H9 (cell line): ENCODE results near the gene DERL2. TPM values are rescaled to one million over a fixed set of nuclear protein-coding genes. Genes with fewer than 3 reads are reported as not detected.
A peak's percentile ranks its signal among the peaks of the same experiment; 100 is the strongest.

Experiments
- DNase-seq: peaks from one replicate; pipeline ENCODE4 v3.0.0-alpha.2; 2017
- H2AFZ ChIP-seq: one replicate; pipeline ENCODE4 v1.6.1; 2013; ENCODE audit warnings: mild to moderate bottlenecking, low read length, control low read depth, moderate library complexity
- H2AK5ac ChIP-seq: 2 replicates; pipeline ENCODE4 v1.6.1; 2013; ENCODE audit warnings: low read length, control low read depth, mixed read lengths; ENCODE audit not compliant: insufficient read length
- H2BK120ac ChIP-seq: one replicate; pipeline ENCODE4 v1.6.1; 2013; ENCODE audit warnings: low read depth, mild to moderate bottlenecking, low read length, control low read depth, inconsistent platforms; ENCODE audit not compliant: poor library complexity, severe bottlenecking
- H2BK12ac ChIP-seq: 2 replicates; pipeline ENCODE4 v1.6.1; 2013; ENCODE audit warnings: low read length, control low read depth, mixed read lengths, low read depth; ENCODE audit not compliant: insufficient read length
- H2BK15ac ChIP-seq: 2 replicates; pipeline ENCODE4 v1.6.1; 2013; ENCODE audit warnings: low read depth, low read length, control low read depth
- H2BK20ac ChIP-seq: one replicate; pipeline ENCODE4 v1.6.1; 2013; ENCODE audit warnings: low read depth, mild to moderate bottlenecking, low read length, control low read depth, inconsistent platforms; ENCODE audit not compliant: poor library complexity, severe bottlenecking
- H2BK5ac ChIP-seq: 2 replicates; pipeline ENCODE4 v1.6.1; 2013; ENCODE audit warnings: low read length, control low read depth, mixed read lengths; ENCODE audit not compliant: insufficient read length
- H3K14ac ChIP-seq: 2 replicates; pipeline ENCODE4 v1.6.1; 2013; ENCODE audit warnings: low read length, control low read depth; ENCODE audit not compliant: insufficient read depth
- H3K18ac ChIP-seq: 2 replicates; pipeline ENCODE4 v1.6.1; 2013; ENCODE audit warnings: low read depth, mild to moderate bottlenecking, mixed read lengths, low read length, control low read depth; ENCODE audit not compliant: insufficient read length
- H3K23ac ChIP-seq: 2 replicates; pipeline ENCODE4 v1.6.1; 2013; ENCODE audit warnings: low read length, control low read depth, mixed read lengths, low read depth; ENCODE audit not compliant: insufficient read length
- H3K23me2 ChIP-seq: 2 replicates; pipeline ENCODE4 v1.6.1; 2013; ENCODE audit warnings: low read depth, mild to moderate bottlenecking, mixed read lengths, low read length, control low read depth; ENCODE audit not compliant: insufficient read length, poor library complexity, severe bottlenecking
- H3K27ac ChIP-seq: 2 replicates; pipeline ENCODE4 v1.5.1; 2013; ENCODE audit warnings: low read length, control low read depth, mixed read lengths, low read depth; ENCODE audit not compliant: insufficient read length
- H3K27me3 ChIP-seq: 2 replicates; pipeline ENCODE4 v1.6.1; 2013; ENCODE audit warnings: low read length, control low read depth, inconsistent platforms; ENCODE audit not compliant: insufficient read depth
- H3K4ac ChIP-seq: 2 replicates; pipeline ENCODE4 v1.6.1; 2013; ENCODE audit warnings: low read depth, mild to moderate bottlenecking, control low read depth, inconsistent platforms, low read length, moderate library complexity
- H3K4me1 ChIP-seq: 2 replicates; pipeline ENCODE4 v1.6.1; 2013; ENCODE audit warnings: low read length, control low read depth, inconsistent platforms; ENCODE audit not compliant: insufficient read depth
- H3K4me2 ChIP-seq: 2 replicates; pipeline ENCODE4 v1.6.1; 2013; ENCODE audit warnings: low read length, control low read depth, mixed read lengths; ENCODE audit not compliant: insufficient read length, insufficient read depth
- H3K56ac ChIP-seq: 2 replicates; pipeline ENCODE4 v1.6.1; 2013; ENCODE audit warnings: low read depth, mild to moderate bottlenecking, mixed read lengths, low read length, control low read depth; ENCODE audit not compliant: insufficient read length
- H3K79me1 ChIP-seq: 2 replicates; pipeline ENCODE4 v1.6.1; 2013; ENCODE audit warnings: low read depth, mild to moderate bottlenecking, moderate library complexity, low read length, control low read depth, inconsistent platforms; ENCODE audit not compliant: insufficient read depth, poor library complexity, severe bottlenecking
- H3K79me2 ChIP-seq: 2 replicates; pipeline ENCODE4 v1.6.1; 2013; ENCODE audit warnings: low read length, control low read depth, inconsistent platforms; ENCODE audit not compliant: insufficient read depth
- H3K9ac ChIP-seq: 2 replicates; pipeline ENCODE4 v1.6.1; 2013; ENCODE audit warnings: low read length, control low read depth, mixed read lengths; ENCODE audit not compliant: insufficient read length; ENCODE audit errors: extremely low read depth
- H3K9me3 ChIP-seq: one replicate; pipeline ENCODE4 v1.6.1; 2013; ENCODE audit warnings: low read depth, low read length, inconsistent platforms; ENCODE audit not compliant: control insufficient read depth
- H3T11ph ChIP-seq: one replicate; pipeline ENCODE4 v1.6.1; 2013; ENCODE audit warnings: mild to moderate bottlenecking, low read length, control low read depth, inconsistent platforms
- H4K20me1 ChIP-seq: one replicate; pipeline ENCODE4 v1.6.1; 2013; ENCODE audit not compliant: control insufficient read depth, insufficient read length, insufficient read depth
- H4K5ac ChIP-seq: 2 replicates; pipeline ENCODE4 v1.6.1; 2013; ENCODE audit warnings: low read depth, mild to moderate bottlenecking, mixed read lengths, low read length, control low read depth; ENCODE audit not compliant: insufficient read length
- H4K8ac ChIP-seq: replicated peaks from 2 replicates; pipeline ENCODE4 v1.6.1; 2013; ENCODE audit warnings: low read length, control low read depth, mixed read lengths, low read depth; ENCODE audit not compliant: insufficient read length
- H4K91ac ChIP-seq: 2 replicates; pipeline ENCODE4 v1.6.1; 2013; ENCODE audit warnings: low read depth, mild to moderate bottlenecking, moderate library complexity, mixed read lengths, low read length, control low read depth; ENCODE audit not compliant: insufficient read length
- H3K27ac Mint-ChIP-seq, 3 experiments: 2 replicates in 2 of 3; 3 replicates in 1 of 3; pipeline ENCODE4 v1.8.0; 2020 to 2021; ENCODE audit warnings: mixed read lengths in 3 of 3, mild to moderate bottlenecking in 1 of 3, moderate library complexity in 1 of 3
- H3K27me3 Mint-ChIP-seq: 2 replicates; pipeline ENCODE4 v1.8.0; 2021; ENCODE audit warnings: low read depth, mild to moderate bottlenecking, moderate library complexity, mixed read lengths
- H3K36me3 Mint-ChIP-seq, 3 experiments: 2 replicates in 2 of 3; 3 replicates in 1 of 3; pipeline ENCODE4 v1.8.0; 2020 to 2021; ENCODE audit warnings: low read depth in 3 of 3, mixed read lengths in 3 of 3; ENCODE audit not compliant: insufficient read depth in 1 of 3
- H3K4me1 Mint-ChIP-seq, 2 experiments: 2 replicates each; pipeline ENCODE4 v1.8.0; 2020; ENCODE audit warnings: mixed read lengths in 2 of 2
- H3K4me3 Mint-ChIP-seq, 2 experiments: 2 replicates in 1 of 2; 3 replicates in 1 of 2; pipeline ENCODE4 v1.8.0; 2020 to 2021; ENCODE audit warnings: mild to moderate bottlenecking in 2 of 2, mixed read lengths in 2 of 2, moderate library complexity in 1 of 2
- H3K9me3 Mint-ChIP-seq, 2 experiments: 2 replicates in 1 of 2; 3 replicates in 1 of 2; pipeline ENCODE4 v1.8.0; 2020; ENCODE audit warnings: mild to moderate bottlenecking in 2 of 2, mixed read lengths in 2 of 2, moderate library complexity in 1 of 2
- WGBS: extraction: QIAGEN DNeasy Blood & Tissue Kit; methylation state at CpG from one replicate; pipeline ENCODE4 v1.1.7; 2013; ENCODE audit warnings: missing lambda C conversion rate, low lambda C conversion rate, mixed read lengths; ENCODE audit not compliant: insufficient read length; ENCODE audit errors: extremely low coverage; 5-methylcytosine and 5-hydroxymethylcytosine counted together
- total RNA-seq: library from RNA; stranded (reverse); gene quantifications from 2 replicates; pipeline ENCODE4 v1.2.1, GENCODE V29; 2021
- TF ChIP-seq, protein P1 (sequence below): fragments of 200-600 bp; sonication (generic); conservative IDR thresholded peaks from 3 replicates; pipeline ENCODE4 v1.8.0; 2021; ENCODE audit warnings: antibody characterized with exemption, mild to moderate bottlenecking

DERL2 gene
- total RNA-seq, 1 experiment from 2014 or later, result 83.2 TPM

DNA sequence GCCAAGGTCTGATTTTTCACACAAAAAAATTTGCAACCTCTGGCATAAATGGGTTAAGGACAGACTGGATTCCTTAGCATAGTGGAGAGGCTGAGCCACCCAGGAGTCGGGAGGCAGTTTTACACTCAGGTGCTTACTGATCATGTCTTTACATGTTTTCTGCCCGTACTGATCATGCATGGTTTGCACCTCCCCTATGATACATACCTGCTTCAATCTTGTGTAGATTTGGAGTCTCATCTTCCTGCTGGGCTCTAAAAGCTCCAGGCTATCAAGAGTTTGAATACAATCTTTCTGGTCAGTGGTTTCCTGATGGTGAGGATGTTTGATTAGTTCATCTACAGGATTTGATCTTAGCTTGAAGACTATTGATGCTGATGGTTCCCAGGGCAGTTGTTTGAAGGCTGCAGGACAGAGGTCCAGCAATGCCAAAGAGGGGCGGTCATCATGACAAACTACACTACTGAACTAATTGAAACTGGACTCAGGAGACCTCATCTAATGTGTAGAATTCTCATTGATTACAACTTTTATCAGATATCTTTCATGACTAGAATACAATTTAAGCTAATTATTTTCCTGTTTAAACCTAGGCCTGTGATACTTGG lies 53.9 kb downstream of the DERL2 start:
- no peak overlapping the region for H2BK20ac ChIP-seq
- no peak overlapping the region for H2BK12ac ChIP-seq
- H4K5ac ChIP-seq, result no peak overlapping the region
- H3K14ac ChIP-seq, result no peak overlapping the region
- no peak overlapping the region for H3K9ac ChIP-seq
- peaks cover 68 to 96% (median 82%) of the 10 kb centered on the region in 3 experiments; a peak in 6 of 7 replicates for H3K36me3 Mint-ChIP-seq
- H3K4me3 Mint-ChIP-seq, result peak overlapping the region in 1 of 2 experiments; percentile 12; a peak in 1 of 5 replicates
- H2BK120ac ChIP-seq, result no peak overlapping the region
- no peak overlapping the region for H3K23ac ChIP-seq
- no peak overlapping the region for H4K8ac ChIP-seq
- H2BK15ac ChIP-seq, result no peak overlapping the region
- no peak for DNase-seq
- no peak overlapping the region for H3K4me2 ChIP-seq
- no peaks in the 10 kb centered on the region for H3K9me3 Mint-ChIP-seq
- H4K91ac ChIP-seq, result no peak overlapping the region
- no peak overlapping the region for H3T11ph ChIP-seq
- H3K4me1 Mint-ChIP-seq, result peaks cover 4 to 5% of the 10 kb centered on the region in 2 experiments; a peak in 2 of 4 replicates
- peak overlapping the region; percentile 15 to 89 (median 41); a peak in 4 of 7 replicates for H3K27ac Mint-ChIP-seq
- TF ChIP-seq, protein P1, sequence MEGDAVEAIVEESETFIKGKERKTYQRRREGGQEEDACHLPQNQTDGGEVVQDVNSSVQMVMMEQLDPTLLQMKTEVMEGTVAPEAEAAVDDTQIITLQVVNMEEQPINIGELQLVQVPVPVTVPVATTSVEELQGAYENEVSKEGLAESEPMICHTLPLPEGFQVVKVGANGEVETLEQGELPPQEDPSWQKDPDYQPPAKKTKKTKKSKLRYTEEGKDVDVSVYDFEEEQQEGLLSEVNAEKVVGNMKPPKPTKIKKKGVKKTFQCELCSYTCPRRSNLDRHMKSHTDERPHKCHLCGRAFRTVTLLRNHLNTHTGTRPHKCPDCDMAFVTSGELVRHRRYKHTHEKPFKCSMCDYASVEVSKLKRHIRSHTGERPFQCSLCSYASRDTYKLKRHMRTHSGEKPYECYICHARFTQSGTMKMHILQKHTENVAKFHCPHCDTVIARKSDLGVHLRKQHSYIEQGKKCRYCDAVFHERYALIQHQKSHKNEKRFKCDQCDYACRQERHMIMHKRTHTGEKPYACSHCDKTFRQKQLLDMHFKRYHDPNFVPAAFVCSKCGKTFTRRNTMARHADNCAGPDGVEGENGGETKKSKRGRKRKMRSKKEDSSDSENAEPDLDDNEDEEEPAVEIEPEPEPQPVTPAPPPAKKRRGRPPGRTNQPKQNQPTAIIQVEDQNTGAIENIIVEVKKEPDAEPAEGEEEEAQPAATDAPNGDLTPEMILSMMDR, result no peak
- no peaks in the 10 kb centered on the region for H3K27me3 ChIP-seq
- no peaks in the 10 kb centered on the region for H3K9me3 ChIP-seq
- H3K79me1 ChIP-seq, result peaks cover 3% of the 10 kb centered on the region
- H3K79me2 ChIP-seq, result no peaks in the 10 kb centered on the region
- no peaks in the 10 kb centered on the region for H3K23me2 ChIP-seq
- H4K20me1 ChIP-seq, result no peaks in the 10 kb centered on the region
- H3K4me1 ChIP-seq, result no peaks in the 10 kb centered on the region
- no peaks in the 10 kb centered on the region for H3K27me3 Mint-ChIP-seq
- no peak overlapping the region for H3K18ac ChIP-seq
- no peak overlapping the region for H3K27ac ChIP-seq
- no peak overlapping the region for H2BK5ac ChIP-seq
- H3K4ac ChIP-seq, result no peak overlapping the region
- H3K56ac ChIP-seq, result no peak overlapping the region
- H2AFZ ChIP-seq, result no peak overlapping the region
- WGBS, result no CpG with 5 or more reads among the region's 3 CpGs
- H2AK5ac ChIP-seq, result no peak overlapping the region
